Suppressor macrophage treated with lipopolysaccharide for 4 hours (primary cell): Measurements from ENCODE around the gene PCDHB7.
"Not testable (repeated sequence)": the region's sequence is repeated elsewhere in the genome, so short reads cannot be mapped to it uniquely, and the experiment has no call there.

ENCODE experiments used
- DNase-seq: peaks from one replicate; pipeline ENCODE4 v3.0.0-alpha.2; 2020

Gene PCDHB7

GRCh38 chr5:141172381-141173204 is at the start of gene PCDHB7:
Gene PCDHB7, plus strand, starts transcription at chr5:141172644. Its CDS starts 192 bp downstream, at chr5:141172836.
- no peak for DNase-seq

- DNase-seq, result not testable (repeated sequence)
Observed at GRCh38 chr5:141123396-141124135, 48.9 kb upstream of the PCDHB7 start.

- no peak for DNase-seq
Observed at GRCh38 chr5:141127305-141127704, 45.1 kb upstream of the PCDHB7 start.

GRCh38 chr5:141135030-141135717 is 37.3 kb upstream of the PCDHB7 start, which contains the start of gene PCDHB5:
Gene PCDHB5, plus strand, starts transcription at chr5:141135206. Its CDS starts 229 bp downstream, at chr5:141135435.
- DNase-seq, result peak; percentile 1

- DNase-seq, result no peak
Observed at GRCh38 chr5:141135718-141136266, 36.7 kb upstream of the PCDHB7 start.

GRCh38 chr5:141137346-141137745 is 35.1 kb upstream of the PCDHB7 start:
- not testable (repeated sequence) for DNase-seq

GRCh38 chr5:141149812-141150211 is 22.6 kb upstream of the PCDHB7 start, which contains the start of gene PCDHB6:
Gene PCDHB6, plus strand, starts transcription at chr5:141150057. Its CDS starts 201 bp downstream, at chr5:141150258.
- DNase-seq, result no peak

GRCh38 chr5:141150224-141150992 is 22.0 kb upstream of the PCDHB7 start:
- no peak for DNase-seq

- DNase-seq, result no peak
Observed at GRCh38 chr5:141150993-141151325, 21.5 kb upstream of the PCDHB7 start.

GRCh38 chr5:141151632-141152031 is 20.8 kb upstream of the PCDHB7 start:
- DNase-seq, result not testable (repeated sequence)

GRCh38 chr5:141152096-141152495 is 20.3 kb upstream of the PCDHB7 start:
- not testable (repeated sequence) for DNase-seq

- no peak for DNase-seq
Observed at GRCh38 chr5:141155540-141156374, 16.7 kb upstream of the PCDHB7 start.

GRCh38 chr5:141157356-141157755 is 15.1 kb upstream of the PCDHB7 start:
- not testable (repeated sequence) for DNase-seq

- DNase-seq, result not testable (repeated sequence)
Observed at GRCh38 chr5:141157901-141158300, 14.5 kb upstream of the PCDHB7 start.

GRCh38 chr5:141174291-141175104 is 2.1 kb downstream of the PCDHB7 start:
- DNase-seq, result not testable (repeated sequence)

GRCh38 chr5:141175933-141176332 is 3.5 kb downstream of the PCDHB7 start:
- DNase-seq, result no peak

- DNase-seq, result not testable (repeated sequence)
Observed at GRCh38 chr5:141177577-141178191, 5.2 kb downstream of the PCDHB7 start, which contains the start of gene PCDHB8. Gene PCDHB8, plus strand, starts transcription at chr5:141177790. Its CDS starts 245 bp downstream, at chr5:141178035.

- not testable (repeated sequence) for DNase-seq
Observed at GRCh38 chr5:141179371-141179770, 6.9 kb downstream of the PCDHB7 start.

GRCh38 chr5:141179876-141180275 is 7.4 kb downstream of the PCDHB7 start:
- not testable (repeated sequence) for DNase-seq

GRCh38 chr5:141180313-141180712 is 7.9 kb downstream of the PCDHB7 start:
- DNase-seq, result no peak
